A549 (cell line): ENCODE measurements around the gene HNRNPK.

Experiments
- TF ChIP-seq, protein P1 (sequence below): IDR thresholded peaks from 2 replicates; pipeline ENCODE4 v1.6.1; 2012; ENCODE audit warnings: low read depth, borderline replicate concordance
- TF ChIP-seq, protein P2 (sequence below): IDR thresholded peaks from 2 replicates; pipeline ENCODE4 v1.6.1; 2012

- TF ChIP-seq, protein P1, sequence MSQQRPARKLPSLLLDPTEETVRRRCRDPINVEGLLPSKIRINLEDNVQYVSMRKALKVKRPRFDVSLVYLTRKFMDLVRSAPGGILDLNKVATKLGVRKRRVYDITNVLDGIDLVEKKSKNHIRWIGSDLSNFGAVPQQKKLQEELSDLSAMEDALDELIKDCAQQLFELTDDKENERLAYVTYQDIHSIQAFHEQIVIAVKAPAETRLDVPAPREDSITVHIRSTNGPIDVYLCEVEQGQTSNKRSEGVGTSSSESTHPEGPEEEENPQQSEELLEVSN: no peak
- TF ChIP-seq, protein P2, sequence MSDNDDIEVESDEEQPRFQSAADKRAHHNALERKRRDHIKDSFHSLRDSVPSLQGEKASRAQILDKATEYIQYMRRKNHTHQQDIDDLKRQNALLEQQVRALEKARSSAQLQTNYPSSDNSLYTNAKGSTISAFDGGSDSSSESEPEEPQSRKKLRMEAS: no peak
Observed at GRCh38 chr9:83932851-83933250, 47.2 kb downstream of the HNRNPK start.
